ENCODE data around the gene CYP2D6. TPM values are rescaled to one million over a fixed set of nuclear protein-coding genes. Genes with fewer than 3 reads are reported as not detected.

Gene CYP2D6
- total and polyA plus RNA-seq, 2 of the 8 experiments (the other 6 are each of a cell fraction or from before 2014, with no cell fraction given): 0.93 to 1.7 TPM

- TF ChIP-seq, protein P1, sequence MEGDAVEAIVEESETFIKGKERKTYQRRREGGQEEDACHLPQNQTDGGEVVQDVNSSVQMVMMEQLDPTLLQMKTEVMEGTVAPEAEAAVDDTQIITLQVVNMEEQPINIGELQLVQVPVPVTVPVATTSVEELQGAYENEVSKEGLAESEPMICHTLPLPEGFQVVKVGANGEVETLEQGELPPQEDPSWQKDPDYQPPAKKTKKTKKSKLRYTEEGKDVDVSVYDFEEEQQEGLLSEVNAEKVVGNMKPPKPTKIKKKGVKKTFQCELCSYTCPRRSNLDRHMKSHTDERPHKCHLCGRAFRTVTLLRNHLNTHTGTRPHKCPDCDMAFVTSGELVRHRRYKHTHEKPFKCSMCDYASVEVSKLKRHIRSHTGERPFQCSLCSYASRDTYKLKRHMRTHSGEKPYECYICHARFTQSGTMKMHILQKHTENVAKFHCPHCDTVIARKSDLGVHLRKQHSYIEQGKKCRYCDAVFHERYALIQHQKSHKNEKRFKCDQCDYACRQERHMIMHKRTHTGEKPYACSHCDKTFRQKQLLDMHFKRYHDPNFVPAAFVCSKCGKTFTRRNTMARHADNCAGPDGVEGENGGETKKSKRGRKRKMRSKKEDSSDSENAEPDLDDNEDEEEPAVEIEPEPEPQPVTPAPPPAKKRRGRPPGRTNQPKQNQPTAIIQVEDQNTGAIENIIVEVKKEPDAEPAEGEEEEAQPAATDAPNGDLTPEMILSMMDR (IDR thresholded peaks at IDR 0.05; ENCODE audit: control extremely low read depth in 1 of 3, insufficient read depth in 1 of 3, low read depth in 1 of 3, low read length in 3 of 3): no peak
- TF ChIP-seq MAFK (IDR thresholded peaks at IDR 0.05; ENCODE audit: low read depth, low read length): no peak
- no peak for TF ChIP-seq KDM4A (IDR thresholded peaks at IDR 0.05; ENCODE audit: low read depth, low read length, severe bottlenecking)
- TF ChIP-seq BACH1 (IDR thresholded peaks at IDR 0.05; ENCODE audit: low read length): no peak
- no peak for TF ChIP-seq SP2 (IDR thresholded peaks at IDR 0.05; ENCODE audit: low read length)
Measured at GRCh38 chr22:42160251-42160650, 29.6 kb upstream of the CYP2D6 start (continued).

All from H1 (cell line).